ENCODE data around the gene TBC1D4.

TBC1D4 gene

GRCh38 chr13:75422028-75422427 lies 59.9 kb downstream of the TBC1D4 start:
- TF ChIP-seq FOXP2 (optimal IDR thresholded peaks at IDR 0.05; ENCODE audit: borderline replicate concordance, extremely low read depth, extremely low read length, insufficient read depth), result no peak

- TF ChIP-seq FOXP2 (optimal IDR thresholded peaks at IDR 0.05; ENCODE audit: borderline replicate concordance, extremely low read depth, extremely low read length, insufficient read depth), result no peak
- TF ChIP-seq SIN3A (IDR thresholded peaks at IDR 0.05; ENCODE audit: borderline replicate concordance, insufficient read depth, low read length), result no peak
- TF ChIP-seq TAF1 (IDR thresholded peaks at IDR 0.05; ENCODE audit: borderline replicate concordance, insufficient read depth, low read length), result no peak
- TF ChIP-seq REST (IDR thresholded peaks at IDR 0.05; ENCODE audit: insufficient read depth in 1 of 2, low read depth in 2 of 2, low read length in 2 of 2), result no peak
- TF ChIP-seq POLR2AphosphoS5 (IDR thresholded peaks at IDR 0.05; ENCODE audit: low read depth, low read length), result no peak
Measured at GRCh38 chr13:75421133-75421532, 60.8 kb downstream of the TBC1D4 start.

GRCh38 chr13:75419656-75420055 lies 62.3 kb downstream of the TBC1D4 start:
- TF ChIP-seq POLR2AphosphoS5 (IDR thresholded peaks at IDR 0.05; ENCODE audit: low read depth, low read length) (no peak), TAF1 (IDR thresholded peaks at IDR 0.05; ENCODE audit: borderline replicate concordance, insufficient read depth, low read length) (no peak), SIN3A (IDR thresholded peaks at IDR 0.05; ENCODE audit: borderline replicate concordance, insufficient read depth, low read length) (no peak), REST (IDR thresholded peaks at IDR 0.05; ENCODE audit: insufficient read depth in 1 of 2, low read depth in 2 of 2, low read length in 2 of 2) (no peak), FOXP2 (optimal IDR thresholded peaks at IDR 0.05; ENCODE audit: borderline replicate concordance, extremely low read depth, extremely low read length, insufficient read depth) (no peak)

GRCh38 chr13:75418997-75419396 lies 63.0 kb downstream of the TBC1D4 start:
- TF ChIP-seq FOXP2 (optimal IDR thresholded peaks at IDR 0.05; ENCODE audit: borderline replicate concordance, extremely low read depth, extremely low read length, insufficient read depth), result no peak
- TF ChIP-seq SIN3A (IDR thresholded peaks at IDR 0.05; ENCODE audit: borderline replicate concordance, insufficient read depth, low read length), result no peak
- no peak for TF ChIP-seq POLR2AphosphoS5 (IDR thresholded peaks at IDR 0.05; ENCODE audit: low read depth, low read length)
- no peak for TF ChIP-seq TAF1 (IDR thresholded peaks at IDR 0.05; ENCODE audit: borderline replicate concordance, insufficient read depth, low read length)
- TF ChIP-seq REST (IDR thresholded peaks at IDR 0.05; ENCODE audit: insufficient read depth in 1 of 2, low read depth in 2 of 2, low read length in 2 of 2), result no peak

- TF ChIP-seq POLR2AphosphoS5 (IDR thresholded peaks at IDR 0.05; ENCODE audit: low read depth, low read length), result no peak
- no peak for TF ChIP-seq REST (IDR thresholded peaks at IDR 0.05; ENCODE audit: insufficient read depth in 1 of 2, low read depth in 2 of 2, low read length in 2 of 2)
- no peak for TF ChIP-seq SIN3A (IDR thresholded peaks at IDR 0.05; ENCODE audit: borderline replicate concordance, insufficient read depth, low read length)
- TF ChIP-seq FOXP2 (optimal IDR thresholded peaks at IDR 0.05; ENCODE audit: borderline replicate concordance, extremely low read depth, extremely low read length, insufficient read depth), result no peak
- no peak for TF ChIP-seq TAF1 (IDR thresholded peaks at IDR 0.05; ENCODE audit: borderline replicate concordance, insufficient read depth, low read length)
Measured at GRCh38 chr13:75418186-75418843, 63.7 kb downstream of the TBC1D4 start.
